DMS79 treated with DMSO at 0.1 percent for 48 hours (cell line): ENCODE measurements around the gene LRBA.
A peak's percentile ranks its signal among the peaks of the same experiment; 100 is the strongest.

Experiments
- DNase-seq: peaks from one replicate; lab custom pipeline; 2025; lab: John Stamatoyannopoulos, UW

LRBA gene

DNA sequence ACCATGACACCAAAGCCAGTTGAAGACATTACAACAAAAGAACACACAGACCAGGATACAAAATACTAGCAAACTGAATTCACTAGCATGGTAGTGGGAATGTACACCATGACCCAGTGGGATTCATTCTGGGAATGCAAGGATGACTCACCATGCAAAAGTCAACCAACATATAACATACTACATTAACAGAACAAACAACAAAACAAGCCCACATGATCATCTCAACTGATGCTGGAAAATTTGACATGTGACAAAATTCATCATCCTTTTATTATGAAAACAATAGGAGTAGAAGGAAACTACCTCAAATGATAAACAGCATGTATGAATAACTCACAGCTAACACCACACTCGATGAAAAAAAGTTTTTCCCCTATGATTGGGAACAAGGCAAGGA lies 746.6 kb downstream of the LRBA start:
- DNase-seq = no peak

DNA sequence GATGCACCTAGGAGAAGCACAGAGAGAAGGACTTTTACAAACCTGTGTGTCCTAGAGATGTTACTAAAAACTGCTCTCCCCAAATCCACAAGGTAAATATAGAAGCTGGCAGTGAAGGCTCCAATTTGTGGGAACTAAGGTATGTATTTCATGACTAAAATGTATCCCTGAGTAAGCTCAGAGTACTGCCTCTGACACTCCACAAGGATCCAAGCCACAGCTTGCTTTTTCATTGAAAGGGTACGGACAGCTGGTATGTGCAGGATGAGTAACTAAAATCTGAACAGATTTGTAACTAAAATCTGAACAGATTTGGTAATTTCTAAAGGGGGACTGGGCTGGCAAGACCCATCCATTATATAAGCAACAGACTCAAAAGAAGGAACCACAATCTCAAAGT lies 749.3 kb downstream of the LRBA start:
- DNase-seq = no peak

DNA sequence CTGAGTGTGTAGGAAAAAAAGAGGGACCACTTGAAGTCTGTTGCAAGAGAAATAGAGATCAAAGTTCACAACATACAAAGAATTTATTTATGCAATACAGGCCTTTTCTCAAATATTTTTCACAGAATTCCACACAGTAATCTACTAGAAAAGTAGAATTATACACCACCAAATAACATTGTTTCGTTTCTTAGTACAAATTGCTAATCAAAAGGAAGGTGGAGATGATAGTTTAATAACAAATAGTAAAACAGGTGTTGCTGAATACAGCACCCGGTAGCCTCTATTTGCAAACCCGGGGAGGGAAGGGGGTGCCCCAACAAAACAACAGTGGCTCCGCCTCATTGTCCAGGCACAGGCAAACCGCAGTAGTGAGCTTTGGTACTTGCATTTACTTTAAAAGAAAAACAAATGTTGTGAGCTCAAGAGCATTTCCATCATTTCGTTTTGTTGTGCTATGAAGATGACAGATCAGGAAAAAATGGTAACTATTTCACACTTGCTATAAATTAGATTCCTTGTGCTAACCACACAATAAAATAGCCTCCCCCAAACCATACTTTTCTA lies 750.4 kb downstream of the LRBA start:
- DNase-seq = no peak

DNA sequence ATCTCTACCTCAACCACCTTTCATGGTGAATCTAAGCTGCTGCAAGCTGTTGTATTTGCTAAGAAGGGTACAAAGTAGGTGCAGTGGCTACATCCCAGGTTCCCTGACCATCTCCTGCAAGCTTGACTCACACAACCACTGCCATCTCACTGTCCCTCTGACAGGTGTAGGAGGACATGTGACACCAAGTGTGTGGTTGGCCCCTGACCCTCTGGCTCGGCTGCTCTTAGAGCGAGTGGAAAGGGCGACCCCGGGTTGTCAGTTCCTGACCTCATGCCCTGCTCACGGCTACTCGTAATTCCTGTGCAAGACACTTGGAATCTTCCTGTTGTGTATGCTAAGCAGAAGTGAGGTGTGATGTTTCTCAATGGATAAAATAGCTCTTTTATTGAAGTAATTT lies 752.5 kb downstream of the LRBA start:
- no peak for DNase-seq

DNA sequence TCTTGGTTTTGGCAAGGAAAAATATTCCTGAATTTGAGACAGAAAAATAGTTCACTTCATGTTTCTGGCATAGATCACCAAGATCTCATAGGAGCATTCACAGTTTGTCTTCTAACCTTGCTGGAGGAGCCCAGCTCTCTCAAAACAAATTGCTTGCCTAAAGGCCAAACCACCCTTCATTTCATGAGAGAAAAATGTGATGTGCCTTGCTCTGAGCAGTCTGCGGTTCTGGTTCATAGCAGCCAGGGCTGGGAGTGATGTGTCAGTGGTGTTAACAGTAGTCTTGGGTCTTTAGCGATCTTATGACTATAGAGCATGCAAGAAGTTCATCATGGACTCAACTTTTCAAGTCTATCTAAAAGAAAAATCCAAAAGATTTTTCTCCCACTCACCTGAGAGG lies 753.5 kb downstream of the LRBA start:
- no peak for DNase-seq

DNA sequence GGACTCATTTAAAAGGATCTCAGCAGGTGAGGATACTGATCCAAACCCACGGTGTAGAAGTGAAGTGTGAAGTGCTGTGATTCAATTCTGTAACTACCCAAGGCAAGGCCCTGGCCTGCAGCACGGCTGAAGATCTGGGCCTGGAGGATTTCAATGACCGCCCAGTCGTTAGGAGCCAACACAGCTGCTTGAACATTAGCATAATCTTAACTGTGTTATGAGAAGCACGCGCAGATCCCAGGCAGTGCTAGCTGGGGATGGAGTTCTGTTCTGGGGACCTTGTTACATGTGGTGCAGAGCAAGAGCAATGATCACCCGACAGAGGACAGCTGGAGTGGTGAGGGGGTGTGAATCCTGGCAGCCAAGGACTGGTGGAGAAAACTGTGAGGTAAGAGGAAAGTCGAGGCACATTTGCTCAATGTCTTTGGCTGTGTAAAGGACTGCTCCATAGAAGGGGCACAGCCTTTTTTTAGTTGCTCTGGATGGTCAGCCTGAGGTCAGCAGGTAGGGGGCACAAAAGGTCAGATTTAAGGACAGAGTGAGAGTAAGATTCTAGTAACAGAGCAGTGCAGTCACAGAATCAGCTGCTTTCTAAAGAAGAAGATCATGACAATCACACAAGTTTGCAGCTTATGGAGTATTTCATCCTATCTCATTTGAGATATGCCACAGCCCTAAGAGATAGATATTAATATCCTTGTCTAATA lies 755.1 kb downstream of the LRBA start:
- no peak for DNase-seq

DNA sequence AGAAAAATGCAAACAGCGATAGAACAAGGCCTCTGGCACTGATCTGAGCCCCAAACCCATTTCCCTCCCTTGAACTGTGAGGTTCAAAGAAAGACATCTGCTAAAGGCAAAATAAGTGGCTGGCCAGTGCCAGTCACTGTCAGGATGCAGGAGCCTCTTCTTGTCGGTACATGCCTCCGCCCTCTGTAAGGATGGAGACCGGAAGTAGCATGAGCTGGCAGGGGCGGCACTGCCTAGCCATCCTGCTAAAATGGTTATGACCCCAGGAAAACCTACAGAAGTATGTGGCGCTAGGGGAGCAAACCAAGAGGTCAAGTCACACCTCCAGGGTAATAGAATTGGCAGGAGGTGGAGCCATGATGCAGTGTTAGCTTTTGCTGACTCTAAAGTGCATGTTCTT lies 756.5 kb downstream of the LRBA start:
- DNase-seq = no peak

DNA sequence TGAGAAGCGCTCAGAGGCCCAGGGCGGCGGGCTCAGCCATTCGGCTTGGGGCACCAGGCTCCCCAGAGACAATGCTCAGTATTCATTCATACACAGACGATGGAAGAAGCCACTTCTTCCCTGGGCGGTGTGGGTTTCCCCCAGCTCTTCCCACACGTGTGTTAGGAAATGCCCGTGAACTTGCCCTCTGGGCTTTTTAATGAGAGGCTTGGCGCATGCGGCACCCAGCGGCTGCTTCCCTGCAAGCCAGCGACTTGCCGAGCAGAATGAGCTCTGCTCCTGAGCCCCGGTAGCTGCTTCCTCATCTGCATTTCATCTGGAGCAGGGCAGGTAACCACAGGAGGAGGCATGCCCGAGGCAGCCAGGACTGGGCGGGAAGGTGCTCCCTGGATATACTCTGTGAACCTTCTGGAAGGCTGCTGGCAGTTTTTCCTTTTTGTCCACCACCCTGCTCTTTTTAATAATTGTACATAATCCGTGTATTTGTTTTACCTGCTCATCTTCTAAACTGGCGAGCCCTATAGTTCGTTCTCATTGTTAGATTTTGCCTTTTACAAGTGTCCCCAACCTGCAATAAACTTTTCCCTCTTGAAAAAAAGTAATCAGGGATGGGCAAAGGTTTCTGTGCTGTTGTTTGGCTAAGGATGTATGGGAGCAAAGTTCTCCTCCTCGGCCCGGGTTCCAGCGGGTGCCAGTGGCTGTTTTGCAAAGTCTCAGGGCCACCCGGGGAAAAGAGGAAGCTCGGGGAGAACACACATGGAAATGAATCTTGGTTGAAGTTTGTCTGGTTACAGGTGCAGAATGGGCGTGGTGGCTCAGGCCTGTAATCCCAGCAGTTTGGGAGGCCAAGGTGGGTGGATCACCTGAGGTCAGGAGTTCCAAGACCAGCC lies 758.0 kb downstream of the LRBA start:
- DNase-seq = no peak

DNA sequence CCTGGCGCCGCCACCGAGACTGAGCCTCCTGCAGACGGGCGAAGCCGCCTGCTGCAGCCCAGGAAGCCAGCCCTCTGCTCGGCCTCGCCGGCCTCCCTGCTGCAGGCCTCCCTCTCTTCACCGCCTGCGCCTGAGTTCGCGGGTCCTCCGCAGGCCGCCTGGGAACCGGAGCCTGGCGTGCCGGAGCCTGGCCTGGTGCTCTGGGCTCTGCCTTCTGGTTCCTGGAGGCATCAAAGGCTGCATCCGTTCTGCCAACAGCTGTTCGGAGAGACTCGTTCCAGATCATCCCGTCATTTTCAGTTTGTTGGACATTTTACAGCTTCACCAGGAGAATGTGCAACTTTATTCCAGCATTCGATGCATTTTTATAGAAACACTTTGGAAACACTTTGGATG lies 758.9 kb downstream of the LRBA start:
- DNase-seq = no peak

DNA sequence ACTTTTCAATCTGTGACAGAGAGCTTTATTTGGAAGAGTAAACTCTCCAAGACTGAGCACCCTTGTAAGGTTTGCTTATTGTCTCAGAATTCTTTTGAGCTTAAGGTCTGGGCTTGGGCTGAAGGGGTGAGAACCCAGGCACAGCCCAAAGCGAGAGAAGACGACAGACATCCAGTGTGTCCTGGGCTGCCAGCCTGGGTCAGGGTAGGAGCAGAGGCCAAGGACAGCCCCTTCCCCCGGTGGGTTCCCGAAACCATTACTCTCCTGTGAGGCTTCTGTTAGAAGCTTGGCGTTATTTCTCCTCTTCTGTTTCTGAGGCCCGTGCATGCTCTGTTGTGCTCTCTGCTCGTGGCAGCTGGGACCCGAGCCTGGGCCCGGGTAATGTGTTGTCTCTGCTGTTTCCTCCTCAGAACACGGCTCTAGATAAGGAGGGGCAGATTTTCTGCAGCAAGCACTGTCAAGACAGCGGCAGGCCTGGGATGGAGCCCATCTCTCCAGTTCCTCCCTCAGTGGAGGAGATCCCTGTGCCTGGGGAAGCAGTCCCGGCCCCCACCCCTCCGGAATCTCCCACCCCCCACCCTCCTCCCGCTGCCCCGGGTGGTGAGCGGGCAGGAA lies 759.4 kb downstream of the LRBA start:
- no peak for DNase-seq

DNA sequence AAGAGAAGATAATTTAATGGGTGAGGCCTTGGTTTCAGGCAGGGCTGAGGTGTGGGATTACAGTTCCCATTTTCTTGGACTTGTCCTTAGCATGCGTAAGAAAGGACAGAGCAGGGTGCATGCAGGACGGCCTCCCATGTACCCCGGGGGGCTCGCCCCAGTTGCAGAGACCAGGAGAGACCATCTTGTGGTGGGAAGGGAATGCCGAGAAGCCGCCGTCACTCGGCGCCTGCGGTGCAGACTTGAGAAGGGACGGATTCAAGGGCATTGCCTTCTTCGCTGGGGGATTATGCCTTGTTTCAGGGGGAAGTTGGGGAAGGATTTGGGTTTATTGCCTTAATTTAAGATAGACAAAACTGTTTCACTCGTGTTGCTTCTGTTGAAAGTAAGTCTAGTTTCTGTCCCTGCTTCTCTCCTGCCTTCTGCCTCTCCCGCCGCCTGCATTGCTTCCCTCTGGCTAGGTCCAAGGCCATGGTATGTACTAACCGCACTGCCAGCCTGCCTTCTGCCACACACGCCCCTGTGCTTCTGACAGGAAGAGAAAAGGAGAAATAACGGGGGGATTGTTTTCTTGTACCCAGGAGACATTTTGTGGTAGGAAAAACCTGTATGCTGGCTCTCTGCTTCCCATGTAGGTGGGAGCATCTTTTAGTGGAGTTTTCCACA lies 761.0 kb downstream of the LRBA start:
- no peak for DNase-seq

DNA sequence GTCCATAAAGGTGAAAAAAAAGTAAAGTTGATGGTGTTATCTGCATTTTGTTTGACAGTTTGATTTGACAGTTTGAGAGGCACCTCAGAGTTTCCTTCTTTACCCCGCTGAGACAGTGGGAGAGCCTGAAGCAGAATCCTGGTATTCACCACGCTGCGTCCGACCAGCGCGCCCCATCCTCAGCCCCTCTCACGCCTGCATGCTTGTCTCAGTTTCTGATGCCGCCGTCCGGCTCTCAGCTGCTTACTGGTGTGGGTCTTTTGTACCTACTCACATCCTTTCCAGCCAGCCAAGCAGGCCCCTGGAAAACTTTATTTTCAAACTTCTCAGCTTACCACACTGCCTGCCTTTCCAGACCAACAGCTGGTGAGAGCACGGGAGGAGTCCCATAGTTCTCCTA lies 761.7 kb downstream of the LRBA start:
- no peak for DNase-seq

DNA sequence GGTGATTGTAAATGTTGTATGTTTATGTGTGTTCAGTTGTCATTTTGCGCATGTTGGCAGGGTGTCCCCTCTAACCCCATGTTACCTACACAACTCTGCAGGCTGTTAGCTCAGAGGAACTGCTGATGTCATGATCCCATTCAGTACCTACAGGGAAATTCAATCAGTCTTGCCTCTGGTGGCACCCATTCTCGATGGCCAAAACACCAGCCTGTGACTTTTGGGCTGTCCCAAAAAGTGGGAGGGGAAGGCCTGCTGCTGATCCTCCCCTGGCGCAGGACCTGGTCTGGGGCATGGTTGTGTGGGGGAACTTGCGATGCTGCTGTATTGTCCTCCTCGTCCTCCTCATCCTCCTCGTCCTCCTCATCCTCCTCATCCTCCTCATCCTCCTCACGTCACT lies 762.3 kb downstream of the LRBA start:
- DNase-seq = no peak

DNA sequence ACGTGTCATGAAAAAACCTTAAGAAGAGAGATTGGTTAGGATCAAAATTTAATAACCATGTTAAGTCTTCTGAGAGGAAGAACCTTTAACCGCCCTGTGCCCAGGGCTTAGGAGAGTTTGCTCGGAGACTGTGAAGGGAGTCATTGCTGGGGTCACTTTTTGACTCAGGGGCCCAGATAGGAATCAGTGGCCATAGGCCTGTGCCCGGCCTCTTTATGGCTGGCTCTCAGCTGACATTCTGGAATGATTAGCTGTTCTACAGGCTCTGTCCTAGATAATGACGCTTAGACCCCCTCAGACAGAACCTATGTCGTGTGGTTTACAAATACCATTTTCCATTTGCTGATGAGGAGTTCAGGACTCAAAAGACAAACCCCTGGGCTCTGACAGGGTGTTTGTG lies 762.8 kb downstream of the LRBA start:
- no peak for DNase-seq

DNA sequence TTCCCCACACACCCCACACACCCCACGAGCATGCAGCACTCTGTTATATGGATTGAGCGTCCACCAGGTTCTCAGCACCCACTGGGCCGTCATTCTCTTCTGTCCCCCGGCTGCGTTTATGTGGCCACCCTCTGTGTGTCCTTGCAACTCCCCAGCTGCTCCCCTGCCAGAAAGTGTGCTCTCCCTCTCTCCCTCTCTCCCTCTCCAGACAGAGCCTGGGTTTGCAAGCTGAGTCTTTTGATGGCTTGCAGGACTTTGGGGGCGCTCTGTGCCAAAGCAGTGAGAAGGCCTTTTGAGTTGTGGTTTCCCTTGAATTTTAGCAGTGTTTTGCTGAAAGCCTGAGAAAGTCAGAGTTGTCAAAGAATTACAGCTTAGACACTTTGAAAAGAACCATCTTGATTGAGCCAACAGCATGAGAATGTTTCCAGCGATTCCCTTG lies 763.3 kb downstream of the LRBA start:
- DNase-seq = no peak

DNA sequence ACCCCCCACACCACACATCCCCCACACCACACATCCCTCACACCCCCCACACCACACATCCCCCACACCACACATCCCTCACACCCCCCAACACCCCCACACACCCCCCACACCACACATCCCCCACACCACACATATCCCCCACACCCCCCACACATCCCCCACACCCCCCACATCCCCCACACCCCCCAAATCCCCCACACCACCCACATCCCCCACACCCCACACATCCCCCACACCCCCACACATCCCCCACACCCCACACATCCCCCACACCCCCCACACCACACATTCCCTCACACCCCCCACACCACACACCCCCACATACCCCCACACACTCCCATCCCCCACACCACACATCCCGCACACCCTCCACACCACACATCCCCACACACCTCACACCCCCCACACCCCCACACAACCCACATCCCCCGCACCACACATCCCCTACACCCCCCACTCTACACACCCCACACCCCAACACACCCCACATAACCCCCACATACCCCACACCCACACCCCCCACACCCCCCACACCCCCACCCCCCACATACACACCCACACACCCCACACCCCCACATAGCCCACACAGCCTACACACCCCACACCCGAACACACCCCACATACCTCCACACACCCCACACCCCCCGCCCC lies 764.0 kb downstream of the LRBA start:
- no peak for DNase-seq

DNA sequence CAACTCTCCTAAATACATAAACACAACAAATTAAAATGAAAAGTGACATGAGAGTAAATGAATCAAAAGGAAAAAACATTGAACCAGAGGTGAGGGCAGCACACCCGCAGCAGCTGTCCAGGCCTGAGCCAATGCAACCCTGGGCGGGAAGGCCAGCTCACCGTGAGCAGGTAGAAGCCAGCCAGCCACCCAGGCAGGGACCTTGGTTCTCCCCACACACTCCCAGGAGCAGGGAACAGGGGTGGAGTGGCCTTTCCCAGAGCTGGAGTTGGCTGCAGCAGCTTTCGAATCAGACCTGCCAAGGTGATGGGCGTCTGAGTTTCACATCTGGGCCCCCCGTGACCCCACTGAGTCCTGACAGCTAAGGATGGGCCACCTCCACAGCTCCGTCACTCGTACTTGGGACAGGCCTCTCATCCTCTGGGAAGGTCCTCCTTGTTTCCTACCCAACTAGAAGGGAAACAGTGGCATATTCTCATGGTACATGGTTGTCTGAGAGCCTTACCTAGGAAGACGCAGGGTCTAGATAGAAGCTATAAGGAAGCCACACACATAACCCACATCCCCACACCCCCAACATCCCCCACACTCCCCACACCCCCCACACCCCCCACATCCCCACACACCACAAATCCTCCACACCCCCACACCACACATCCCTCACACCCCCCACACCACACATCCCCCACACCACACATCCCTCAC lies 764.6 kb downstream of the LRBA start:
- DNase-seq = no peak

DNA sequence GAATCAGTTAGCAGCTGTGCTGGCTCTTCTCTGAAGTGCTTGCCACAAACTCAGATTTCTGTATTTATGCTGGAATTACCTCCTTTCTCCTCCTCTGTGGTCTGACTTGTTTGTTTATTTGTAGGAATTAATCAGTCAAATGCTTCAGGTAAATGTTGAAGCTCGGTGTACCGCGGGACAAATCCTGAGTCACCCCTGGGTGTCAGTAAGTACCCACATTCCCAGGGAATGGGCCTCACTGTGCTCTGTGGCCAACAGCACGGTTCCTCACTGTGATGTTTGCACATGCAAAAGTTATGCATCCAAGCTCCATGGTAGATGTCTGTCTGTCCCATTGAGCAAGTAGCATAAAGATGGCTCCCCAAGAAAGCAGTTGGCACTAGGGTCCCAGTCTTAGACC lies 766.9 kb downstream of the LRBA start:
- no peak for DNase-seq

DNA sequence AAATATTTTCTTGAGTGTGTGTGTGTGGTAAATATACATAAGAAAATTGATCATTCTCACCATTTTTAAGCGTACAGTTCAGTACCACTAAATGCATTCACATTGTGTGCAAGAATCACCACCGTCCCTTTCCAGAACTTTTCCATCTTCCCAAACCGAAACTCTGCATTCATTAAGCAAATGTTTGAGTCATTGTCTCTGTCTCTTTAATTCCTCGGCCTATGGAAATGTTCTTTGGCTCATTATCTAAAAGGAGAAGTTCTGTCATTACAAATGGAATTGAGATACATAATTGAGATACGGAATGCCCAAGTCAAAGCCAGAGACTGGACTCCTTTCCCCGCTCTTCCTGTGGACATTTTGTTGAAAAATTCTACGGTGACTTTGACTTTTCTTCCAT lies 767.9 kb downstream of the LRBA start:
- DNase-seq = no peak

DNA sequence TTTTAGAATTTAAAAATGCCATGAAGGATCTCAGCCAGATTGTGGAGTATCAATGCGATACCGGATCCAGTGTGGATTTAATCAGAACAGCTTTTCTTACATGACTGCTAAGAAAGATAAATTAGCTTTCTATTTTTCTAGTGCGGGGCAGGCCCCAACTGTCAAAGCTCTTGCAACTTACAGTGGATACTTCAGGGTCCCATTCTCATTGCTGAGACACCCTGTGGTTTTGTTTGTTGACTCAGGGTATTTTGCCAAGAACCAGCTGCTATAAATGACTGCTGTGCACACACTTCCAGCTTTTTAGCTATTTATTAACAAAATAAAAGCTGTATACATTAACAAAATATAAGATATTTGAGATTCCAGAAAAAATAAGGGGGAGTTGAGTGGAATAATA lies 770.5 kb downstream of the LRBA start:
- peak; percentile 60 for DNase-seq

DNA sequence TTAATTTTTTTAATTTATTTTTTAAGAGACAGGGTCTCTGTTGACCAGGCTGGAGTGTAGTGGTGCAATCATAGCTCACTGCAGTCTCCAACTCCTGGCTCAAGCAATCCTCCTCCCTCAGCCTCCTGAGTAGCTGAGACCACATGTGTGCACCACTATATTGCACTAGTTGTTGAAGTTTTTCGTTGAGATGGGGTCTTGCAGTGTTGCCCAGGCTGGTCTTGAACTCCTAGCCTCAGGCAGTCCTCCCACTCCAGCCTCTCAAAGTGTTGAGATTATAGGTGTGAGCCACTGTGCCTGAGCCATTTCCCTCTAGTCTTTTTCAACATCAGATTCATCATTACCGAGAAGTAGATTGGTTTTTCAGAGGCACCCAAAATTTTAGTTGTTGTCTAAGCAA lies 771.2 kb downstream of the LRBA start:
- DNase-seq = no peak
